Putamen (tissue), 1 donor: ENCODE data around the gene TMEM127.
"Not testable (repeated sequence)": the region's sequence is repeated elsewhere in the genome, so short reads cannot be mapped to it uniquely, and the experiment has no call there.

Experiments used
- DNase-seq: peaks from one replicate; pipeline ENCODE4 v3.0.0-alpha.2; 2016; ENCODE audit warnings: low spot score

Gene TMEM127

DNA sequence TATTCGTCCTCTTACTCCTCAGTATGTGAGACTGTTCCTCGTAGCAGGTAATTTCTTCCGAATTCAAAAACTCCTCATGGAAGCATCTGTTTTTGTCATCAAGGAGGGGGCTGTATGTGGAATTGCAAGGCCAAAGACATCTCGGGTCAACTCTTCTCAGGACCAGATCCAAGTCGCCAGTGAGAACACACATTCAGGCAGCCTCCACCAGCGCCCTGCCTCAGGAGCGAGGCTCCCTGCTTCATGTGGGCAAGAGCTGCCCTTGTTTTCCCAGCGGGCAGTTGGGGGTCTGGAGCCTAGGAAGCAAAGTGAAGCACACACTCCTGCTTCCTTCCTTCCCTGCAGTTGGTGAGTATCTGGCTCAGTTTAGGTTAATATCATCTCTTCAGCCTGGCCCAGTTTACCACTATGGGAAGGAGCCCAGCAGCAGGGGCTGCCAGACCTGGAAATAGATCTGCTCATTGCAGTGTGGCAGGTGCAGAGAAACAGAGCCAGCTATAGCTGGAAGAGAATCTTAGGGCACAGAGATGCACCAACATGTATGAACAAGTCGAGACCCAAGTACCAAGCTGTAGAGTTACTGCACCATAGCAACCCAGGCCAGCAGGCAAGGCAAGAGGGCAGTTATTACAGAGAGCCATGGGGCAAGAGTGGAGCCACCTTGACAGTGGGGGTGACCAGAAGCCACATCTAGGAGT is 25.3 kb downstream of the TMEM127 start:
- no peak for DNase-seq

DNA sequence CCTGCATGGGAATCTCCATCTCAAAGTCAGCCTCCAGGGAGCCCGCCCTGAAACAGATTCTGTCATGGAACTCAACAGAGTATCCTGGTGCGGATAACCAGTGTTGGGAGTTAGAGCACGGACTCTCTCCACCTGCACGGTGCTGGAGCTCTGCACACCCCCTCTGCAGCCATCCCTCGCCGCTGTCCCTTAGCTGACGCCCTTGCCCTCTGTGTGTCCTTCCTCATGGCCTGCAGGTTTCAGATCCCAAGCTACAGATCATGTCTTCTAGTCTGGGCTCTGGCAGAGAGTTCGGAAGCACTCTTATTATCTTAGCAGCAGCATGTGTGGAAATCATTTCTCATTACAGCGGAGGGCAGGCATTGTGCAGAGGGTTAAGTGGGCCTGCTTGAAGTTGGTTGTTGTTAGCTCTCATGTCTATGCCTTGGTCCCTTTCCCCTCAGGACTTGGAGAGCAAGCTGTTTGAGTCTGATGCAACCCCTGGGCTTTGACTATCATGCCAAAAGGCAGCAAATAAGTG is 26.0 kb downstream of the TMEM127 start:
- no peak for DNase-seq

DNA sequence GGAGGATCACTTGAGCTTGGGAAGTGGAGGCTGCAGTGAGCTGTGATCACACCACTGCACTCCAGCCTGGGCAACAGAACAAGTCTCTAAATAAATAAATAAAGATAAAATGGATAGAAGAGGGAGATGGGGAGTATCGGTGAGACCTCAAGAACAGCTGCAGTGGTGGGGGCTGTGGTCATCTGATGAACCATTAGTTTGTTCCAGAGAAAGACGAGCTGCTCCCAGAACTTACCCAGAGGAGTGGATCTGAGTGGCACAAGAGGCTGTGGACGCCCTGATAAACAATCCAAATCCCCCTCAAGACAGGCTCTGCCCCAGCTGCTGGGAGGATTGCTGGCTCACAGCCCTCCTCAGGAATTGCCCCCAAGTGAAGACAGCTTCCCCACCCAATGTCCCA is 26.7 kb downstream of the TMEM127 start:
- no peak for DNase-seq

DNA sequence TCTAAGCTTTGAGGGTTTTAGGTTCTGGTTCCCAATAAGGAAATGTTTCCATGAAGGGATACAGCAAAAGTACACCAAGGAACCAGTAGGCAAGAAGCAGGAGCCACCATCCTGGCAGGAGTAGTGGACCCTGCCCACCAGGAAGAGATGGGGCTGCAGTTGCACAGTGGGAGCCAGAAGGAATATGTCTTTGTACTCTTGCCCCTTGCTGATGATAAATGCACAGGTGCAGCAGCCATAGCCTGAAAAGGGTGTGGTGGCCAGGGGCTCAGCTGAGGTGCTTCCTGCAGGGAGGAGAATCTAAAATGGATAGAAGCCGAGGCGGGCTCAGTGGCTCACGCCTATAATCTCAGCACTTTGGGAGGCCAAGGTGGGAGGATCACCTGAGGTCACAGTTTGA is 27.5 kb downstream of the TMEM127 start:
- no peak for DNase-seq

DNA sequence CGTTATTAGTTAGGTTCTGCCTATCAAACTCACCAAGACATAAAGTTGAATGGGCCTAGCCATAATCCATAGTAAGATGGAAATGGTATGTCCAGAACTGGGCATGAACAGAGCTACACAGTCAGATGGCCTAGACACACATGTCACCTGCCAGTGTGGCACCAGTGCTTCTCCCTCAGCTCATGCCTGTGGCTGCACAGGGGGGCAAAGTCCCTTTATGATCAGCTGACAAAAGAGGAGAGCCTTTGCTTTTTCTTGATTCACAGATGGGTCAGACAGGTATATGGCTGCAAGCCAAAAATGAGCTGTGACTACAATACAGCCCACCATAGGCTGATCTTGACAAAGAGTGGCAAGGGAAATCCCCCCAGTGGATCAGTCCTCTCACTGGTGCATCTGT is 28.9 kb downstream of the TMEM127 start:
- DNase-seq = no peak

DNA sequence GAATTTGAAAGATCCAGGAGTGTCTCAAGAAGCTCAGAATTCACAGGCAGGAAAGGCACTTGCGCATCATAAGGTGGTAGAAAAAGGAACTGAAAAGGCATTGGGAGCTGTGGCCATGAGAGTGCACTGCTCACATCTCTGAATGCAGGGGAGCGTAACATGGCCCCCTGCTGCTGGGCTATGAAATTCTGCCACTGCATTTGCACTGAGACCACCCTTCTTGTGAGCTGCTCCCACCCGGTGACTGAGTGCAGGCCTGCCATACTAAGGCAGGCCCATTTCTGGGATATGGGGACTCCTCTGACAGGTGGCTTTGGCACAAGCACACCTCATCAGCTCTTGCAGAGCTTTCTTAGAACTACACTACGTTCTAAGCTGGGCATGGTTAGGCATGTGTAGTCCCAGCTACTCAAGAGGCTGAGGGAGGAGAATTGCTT is 31.9 kb downstream of the TMEM127 start:
- no peak for DNase-seq

DNA sequence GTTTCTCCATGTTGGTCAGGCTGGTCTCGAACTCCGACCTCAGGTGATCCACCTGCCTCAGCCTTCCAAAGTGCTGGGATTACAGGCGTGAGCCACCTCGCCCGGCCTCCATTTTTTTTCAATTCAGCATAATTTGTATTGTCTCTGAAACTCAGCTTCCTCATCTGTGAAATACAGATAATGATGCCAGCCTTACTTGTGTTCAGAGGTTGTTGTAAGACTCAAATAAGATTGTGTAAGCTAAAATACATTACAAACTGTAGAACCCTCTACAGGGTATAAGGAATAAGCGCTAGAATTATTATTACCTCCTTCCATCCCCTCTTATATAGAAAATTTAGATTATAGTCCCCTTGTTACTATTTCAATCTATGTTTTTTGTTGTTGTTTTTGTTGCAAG is 32.4 kb downstream of the TMEM127 start:
- DNase-seq = no peak

DNA sequence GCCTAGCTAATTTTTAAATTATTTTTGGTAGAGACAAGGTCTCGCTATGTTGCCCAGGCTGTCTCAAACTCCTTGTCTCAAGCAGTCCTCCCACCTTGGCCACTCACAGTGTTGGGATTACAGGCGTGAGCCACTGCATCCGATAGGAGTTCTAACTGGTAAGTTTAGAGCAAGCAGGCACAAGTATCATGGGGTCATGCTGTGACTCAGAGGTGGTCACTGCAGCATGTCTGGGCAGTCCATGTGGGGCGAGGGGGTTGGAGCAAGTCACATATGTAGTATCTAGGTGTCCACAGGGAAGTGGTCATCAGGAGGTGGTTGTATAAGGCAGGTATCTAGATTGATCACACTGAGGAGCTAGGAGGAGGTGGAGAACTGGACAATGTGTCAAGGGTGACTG is 34.5 kb downstream of the TMEM127 start:
- no peak for DNase-seq

DNA sequence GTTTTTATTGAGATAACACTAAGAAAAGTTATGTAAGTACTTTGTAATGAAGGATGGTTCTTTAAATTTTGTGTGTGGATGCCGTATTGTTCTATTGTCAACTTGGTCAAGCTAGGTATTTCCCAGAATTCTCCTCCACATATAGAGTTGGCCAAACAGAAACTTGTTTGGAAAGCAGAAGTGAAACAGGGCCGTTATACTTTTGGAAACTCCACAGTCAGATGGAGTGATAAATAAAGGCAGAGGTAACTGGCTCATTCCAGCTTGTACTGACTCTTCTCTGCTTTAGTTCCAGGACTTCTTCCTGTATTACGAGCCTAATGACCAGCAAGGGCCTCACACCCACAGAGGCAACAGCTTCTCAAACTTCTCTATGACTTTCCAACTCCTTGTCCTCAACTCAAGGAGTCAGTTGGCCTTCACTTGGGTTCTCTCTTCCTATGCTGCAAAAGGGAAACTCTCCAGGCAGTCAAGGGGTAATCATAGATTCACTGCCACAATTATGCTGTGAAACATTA is 40.7 kb downstream of the TMEM127 start:
- no peak for DNase-seq

DNA sequence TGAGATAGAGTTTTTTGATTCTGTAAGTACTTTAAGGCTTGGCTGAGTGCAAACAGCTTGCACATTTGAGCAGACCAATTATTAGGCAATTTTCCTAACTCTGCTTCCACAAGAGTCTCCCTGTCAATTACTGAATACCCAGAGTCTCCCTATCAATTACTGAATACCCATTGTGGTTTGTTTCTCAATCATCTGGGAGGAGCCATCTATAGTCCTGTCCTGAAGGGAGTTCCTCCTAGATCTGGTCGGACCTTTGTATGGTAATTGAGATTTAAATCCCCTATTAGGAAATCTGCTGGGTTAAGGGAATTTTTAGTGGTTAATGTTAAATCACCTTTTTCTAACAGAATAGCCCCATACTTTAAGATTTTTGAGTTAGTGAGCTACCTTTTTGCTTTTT is 44.7 kb downstream of the TMEM127 start:
- DNase-seq = not testable (repeated sequence)

DNA sequence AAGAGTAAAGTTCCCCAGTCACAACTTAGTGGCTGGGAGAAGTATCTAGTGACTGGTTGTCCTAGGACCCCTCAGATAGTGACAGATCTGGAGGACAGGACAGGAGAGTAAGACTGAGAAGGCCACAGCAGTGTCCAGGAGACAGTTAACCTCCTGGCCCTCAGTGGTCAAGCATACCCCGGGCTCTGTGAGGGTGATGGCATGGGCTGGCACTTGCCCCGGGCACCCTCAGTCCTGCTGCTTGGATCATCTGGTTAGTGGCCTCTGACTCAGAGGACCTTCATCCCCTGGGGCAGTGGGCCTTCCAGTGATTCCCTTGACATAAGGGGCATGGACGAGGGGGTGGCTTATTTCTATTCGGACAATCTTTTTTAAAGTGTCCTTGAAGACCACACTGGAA is 45.8 kb downstream of the TMEM127 start:
- DNase-seq = not testable (repeated sequence)

DNA sequence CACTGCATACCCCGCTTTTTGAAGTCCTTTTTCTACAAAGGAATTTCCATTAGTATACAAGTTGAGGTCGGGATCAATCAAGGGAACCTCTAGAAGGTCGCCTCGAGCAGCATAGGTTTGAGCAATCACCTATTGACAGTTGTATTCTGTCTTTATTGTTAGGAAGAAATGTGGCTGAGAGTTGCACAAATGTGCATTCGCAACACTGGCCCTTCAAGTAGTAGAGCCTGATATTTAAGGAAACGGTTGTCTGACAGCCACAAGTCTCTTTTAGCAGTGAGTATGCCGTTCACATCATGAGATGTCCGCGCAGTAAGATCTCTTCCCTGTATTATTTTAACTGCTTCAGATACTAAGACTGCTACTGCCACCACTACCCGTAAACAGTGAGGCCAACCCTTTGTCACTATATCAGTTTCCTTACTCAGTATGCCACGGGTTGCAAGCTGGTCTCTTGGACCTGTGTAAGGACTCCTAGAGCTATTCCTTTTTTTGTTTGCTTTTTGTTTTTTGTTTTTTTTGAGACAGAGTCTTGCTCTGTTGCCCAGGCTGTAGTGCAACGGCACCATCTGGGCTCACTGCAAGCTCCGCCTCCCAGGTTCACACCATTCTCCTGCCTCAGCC is 47.2 kb downstream of the TMEM127 start:
- DNase-seq = no peak

DNA sequence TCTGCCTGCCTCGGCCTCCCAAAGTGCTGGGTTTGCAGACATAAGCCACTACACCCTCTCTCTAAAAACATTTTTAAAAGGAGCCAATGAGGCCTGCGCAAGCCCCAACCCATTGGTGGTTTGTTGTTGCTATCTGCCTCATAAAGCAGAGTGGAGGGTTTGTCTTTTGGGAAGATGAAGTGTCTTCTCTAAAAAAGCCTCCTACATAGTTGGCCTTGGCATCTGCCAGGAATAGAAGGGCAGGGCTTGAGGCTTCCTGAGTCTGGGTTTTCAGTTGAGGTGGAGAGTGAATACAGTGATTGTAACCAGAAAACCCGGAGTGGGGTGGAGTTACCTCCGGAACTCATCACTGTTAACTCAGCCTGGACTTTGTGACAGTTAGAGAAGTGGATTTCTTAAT is 51.2 kb downstream of the TMEM127 start:
- DNase-seq = no peak

DNA sequence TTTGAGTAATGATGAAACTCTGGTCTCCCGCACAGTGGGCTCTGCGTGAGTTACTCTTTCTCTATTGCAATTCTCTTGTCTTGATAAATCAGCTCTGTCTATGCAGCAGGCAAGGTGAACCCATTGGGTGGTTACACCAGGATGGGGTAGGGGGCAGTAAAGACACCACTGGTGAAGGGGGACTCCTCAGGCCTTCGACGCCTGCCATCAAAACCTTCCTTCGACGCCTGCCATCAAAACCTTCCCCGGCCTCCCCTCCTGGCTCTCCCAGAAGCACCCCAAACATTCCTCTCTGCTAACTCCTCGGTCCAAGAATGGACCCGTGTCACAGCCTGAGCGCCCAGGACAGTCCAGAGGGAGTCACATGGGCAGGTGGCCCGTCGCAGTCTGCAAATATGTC is 52.4 kb downstream of the TMEM127 start:
- no peak for DNase-seq

DNA sequence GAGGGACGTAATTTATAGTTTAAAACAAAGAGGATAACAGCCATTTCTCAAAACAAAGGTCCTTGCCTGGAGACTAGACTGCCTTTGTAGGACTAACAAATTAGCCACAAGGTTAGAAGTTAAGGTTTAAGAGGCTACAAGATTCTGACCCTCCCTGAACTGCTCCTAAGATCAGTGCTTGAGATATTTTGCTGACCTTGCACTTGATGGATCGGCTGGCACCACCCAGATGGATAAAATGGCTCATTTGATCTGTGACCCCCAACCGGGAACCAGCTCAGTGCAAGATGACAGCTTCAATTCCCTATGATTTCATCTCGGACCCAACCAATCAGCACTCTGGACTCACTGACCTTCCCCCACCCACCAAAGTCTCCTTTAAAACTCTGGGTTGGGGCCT is 53.5 kb downstream of the TMEM127 start:
- no peak for DNase-seq

DNA sequence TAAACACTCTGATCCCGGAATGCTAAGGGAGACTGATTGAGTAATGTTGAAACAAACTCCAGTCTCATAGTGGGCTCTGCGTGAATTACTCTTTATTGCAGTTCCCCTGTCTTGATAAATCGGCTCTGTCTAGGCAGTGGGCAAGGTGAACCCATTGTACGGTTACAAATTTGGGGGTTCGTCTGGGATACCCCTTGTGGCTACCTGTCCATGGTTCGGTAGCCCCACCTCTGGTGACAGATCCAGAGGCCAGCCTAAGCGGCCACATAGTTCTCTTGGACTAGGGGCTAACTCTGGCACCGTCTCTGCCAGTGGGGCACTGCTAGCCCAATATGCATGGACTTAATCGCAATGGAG is 56.1 kb downstream of the TMEM127 start:
- DNase-seq = no peak

DNA sequence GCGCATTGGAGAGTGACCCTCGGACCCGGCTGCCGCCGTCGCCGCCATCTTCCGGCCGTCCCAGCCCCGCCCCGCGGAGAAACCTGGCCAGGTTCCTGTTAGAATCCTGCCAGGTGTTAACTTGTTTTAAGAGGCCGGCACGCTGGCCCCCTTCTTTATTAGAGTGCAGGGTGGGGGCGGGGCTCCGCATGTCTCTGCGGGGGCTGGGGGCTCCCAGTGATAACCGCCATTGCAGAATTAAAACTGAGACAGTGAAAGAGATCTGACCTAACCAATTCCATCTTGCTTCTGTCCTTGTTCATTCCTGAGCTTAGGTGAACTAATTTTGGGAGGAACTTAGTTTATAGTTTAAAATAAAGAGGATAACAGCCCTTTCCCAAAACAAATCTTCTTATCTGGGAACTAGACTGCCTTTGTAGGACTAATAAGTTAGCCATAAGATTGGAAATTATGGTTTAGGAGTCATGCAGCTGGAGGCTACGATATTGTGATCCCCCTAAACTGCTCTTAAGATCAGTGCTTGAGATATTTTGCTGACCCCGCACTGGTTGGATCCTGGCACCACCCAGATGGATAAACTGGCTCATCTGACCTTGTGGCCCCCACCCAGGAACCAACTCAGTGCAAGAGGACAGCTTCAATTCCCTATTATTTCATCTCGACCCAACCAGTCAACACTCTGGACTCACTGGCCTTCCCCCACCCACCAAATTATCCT is 56.6 kb downstream of the TMEM127 start:
- DNase-seq = no peak

DNA sequence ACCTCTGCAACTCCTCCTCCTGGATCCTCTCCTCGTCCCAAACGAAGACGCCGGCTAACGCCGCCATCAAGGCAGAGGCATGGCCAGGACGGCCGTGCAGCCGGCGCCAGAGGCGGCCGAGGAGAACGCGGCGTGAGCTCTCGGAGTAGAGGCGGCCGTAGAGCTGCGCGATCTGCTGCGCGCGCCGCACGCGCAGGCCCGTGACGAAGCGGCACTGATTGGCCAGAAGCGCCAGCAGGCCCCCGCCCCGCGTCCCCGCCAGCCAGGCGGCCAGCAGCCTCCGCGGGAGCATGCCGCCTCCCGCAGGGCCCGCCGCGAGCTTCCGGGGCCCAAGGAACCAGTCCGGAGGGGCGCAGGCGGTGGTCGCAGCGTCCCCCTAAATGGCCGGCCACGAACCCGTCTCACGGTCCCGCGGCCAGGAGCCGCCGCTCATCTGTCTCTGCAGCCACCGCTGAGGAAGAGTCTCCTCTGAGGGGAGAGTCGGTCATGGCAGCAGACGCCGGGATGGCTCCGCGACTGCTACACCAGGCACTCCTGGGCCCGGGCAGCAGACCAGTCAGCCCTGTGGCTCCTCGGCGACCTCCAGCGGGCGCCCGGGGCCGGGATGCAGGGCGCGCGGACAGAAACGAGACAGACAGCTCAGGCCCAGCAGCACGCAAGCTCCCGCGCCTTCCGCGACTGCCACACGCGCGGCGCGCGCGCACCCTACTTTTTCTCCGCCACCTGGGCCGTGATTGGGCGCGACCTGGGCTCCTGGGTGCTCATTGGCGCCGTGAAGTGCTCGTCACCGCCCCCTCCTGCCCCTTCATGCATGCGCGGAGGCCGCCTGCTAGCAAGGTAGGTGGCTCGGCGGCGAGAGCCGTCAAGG is 57.4 kb downstream of the TMEM127 start, which contains the start of gene STARD7:
STARD7 (minus strand) TSS at position 685 of the 868 bp plus-strand sequence; CDS start at position 292, 393 bp downstream.
- peak; percentile 96 for DNase-seq

DNA sequence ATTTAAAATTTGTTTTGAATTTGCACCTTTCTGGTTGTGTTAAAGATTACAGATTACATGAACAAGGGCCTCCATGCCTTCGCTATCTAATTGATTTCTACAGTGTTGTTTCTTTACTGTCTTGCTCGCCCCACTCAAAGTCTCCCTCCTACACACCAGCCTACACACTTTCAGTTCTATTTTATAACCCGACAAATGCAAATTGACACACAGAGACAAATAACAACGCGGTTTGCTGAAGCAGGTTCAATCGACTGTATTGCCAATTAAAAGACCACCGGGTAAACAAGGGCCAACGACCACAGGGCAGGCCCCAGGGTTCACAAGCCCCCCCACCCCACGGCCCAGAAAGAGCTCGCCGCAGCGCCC is 58.0 kb downstream of the TMEM127 start:
- no peak for DNase-seq

DNA sequence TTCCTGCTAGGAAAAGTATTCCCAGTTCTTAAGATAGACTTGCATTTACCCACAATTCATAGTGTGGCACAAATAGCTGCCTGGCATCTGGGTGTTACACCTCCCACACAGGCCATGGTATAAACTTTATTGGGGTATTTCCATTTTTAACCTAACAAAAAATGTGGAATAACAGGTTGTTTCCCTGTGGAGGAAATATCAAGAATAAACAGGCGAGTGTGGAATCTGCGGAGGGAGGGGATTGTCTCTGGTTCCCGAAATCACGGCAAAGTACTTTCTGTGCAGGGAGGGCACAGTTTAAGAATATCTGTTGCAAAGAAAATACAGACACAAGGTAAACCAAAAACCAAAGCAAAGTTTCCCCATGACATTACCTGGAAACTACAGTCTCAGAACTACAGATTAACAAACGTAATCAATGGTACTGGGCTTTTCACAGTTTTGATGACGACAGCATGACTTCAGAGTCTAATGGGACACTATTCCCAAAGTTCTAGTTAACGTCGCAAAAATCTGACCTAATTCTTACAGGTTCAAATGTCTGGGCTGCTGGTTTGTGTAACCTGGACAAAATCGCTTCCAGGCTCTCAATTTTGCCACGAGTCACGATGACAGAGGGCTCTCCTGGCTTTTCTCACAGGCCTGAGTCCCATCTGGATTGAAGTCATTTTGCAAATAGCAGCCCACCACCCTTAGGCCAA is 58.6 kb downstream of the TMEM127 start:
- DNase-seq = no peak

DNA sequence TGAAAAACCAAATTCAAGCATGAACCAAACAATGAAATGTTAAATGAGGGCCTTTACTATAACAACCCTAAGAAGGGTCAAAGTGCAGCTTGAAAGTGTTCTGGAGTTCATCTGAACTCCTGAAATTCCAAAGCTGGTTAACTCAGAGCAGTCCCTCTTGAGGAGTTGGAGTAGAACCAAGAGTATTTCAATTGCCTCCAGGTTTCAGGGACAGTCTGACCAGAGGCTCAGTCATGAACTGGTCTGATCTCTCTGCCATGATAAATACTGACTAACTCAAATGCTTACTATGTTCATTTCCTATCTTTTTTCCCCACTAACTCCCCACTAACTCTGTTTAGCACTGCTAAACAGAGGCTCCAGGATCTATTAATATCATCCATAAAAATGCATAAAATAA is 59.9 kb downstream of the TMEM127 start:
- DNase-seq = no peak
